ENCODE data around the gene CGAS. TPM values are rescaled to one million over a fixed set of nuclear protein-coding genes. Genes with fewer than 3 reads are reported as not detected.

The CGAS gene
- total and polyA plus RNA-seq, 2 of the 4 experiments (the other 2 are of a cell fraction) = 1.5 to 1.6 TPM

- Histone ChIP-seq H3K56ac (ENCODE audit: extremely low read depth, insufficient read depth, low read length) (no peak overlapping the region), H3K9me1 (ENCODE audit: insufficient read depth, low read length) (no peaks in the 10 kb centered on the region; the same call in 1 of the 2 replicates), H4K20me1 (ENCODE audit: insufficient read depth, low read length) (no peaks in the 10 kb centered on the region), H3K27ac (ENCODE audit: insufficient read depth, low read length) (no peak overlapping the region), H3K4me2 (ENCODE audit: low read depth, low read length) (no peak overlapping the region), H3K27me3 (ENCODE audit: control insufficient read depth, insufficient read depth, low read length) (no peaks in the 10 kb centered on the region), H3K9me3 (ENCODE audit: control insufficient read depth, insufficient read depth, low read length) (no peaks in the 10 kb centered on the region), H2AK9ac (replicated peaks; ENCODE audit: low read depth, low read length, poor library complexity) (no peak overlapping the region), H2AFZ (replicated peaks; ENCODE audit: low read length, poor library complexity) (no peak overlapping the region), H2AK5ac (ENCODE audit: low read depth, low read length) (no peak overlapping the region), H3K14ac (replicated peaks; ENCODE audit: low read depth, low read length) (no peak overlapping the region), H4K5ac (ENCODE audit: low read depth, low read length) (no peak overlapping the region), H2BK120ac (ENCODE audit: low read depth, low read length) (no peak overlapping the region), H3K4ac (ENCODE audit: low read depth, low read length) (no peak overlapping the region), H3K23ac (ENCODE audit: low read depth, low read length) (no peak overlapping the region), H3K79me1 (ENCODE audit: low read depth in 1 of 2, low read length in 2 of 2) (no peaks in the 10 kb centered on the region), H3K9ac (ENCODE audit: low read depth, low read length) (no peak overlapping the region), H3K4me3 (ENCODE audit: insufficient read depth, low read depth, low read length) (no peak overlapping the region), H2BK5ac (ENCODE audit: low read depth, low read length, poor library complexity, severe bottlenecking) (no peak overlapping the region), H4K91ac (ENCODE audit: insufficient read depth, low read depth, low read length) (no peak overlapping the region), H4K8ac (ENCODE audit: low read depth in 2 of 2, low read length in 2 of 2) (no peak overlapping the region), H3K36me3 (ENCODE audit: control insufficient read depth, insufficient read depth, low read length) (no peaks in the 10 kb centered on the region), H3K4me1 (ENCODE audit: control insufficient read depth, insufficient read depth, low read length) (no peaks in the 10 kb centered on the region), H2BK20ac (ENCODE audit: low read depth, low read length) (no peak overlapping the region), H3K18ac (ENCODE audit: low read depth, low read length) (no peak overlapping the region), H2BK15ac (ENCODE audit: low read depth, low read length) (no peak overlapping the region)
- in situ Hi-C loops (cut with MboI; ENCODE audit: low sequenced_read_pairs) (no loop called here), dilution Hi-C loops (cut with HindIII; ENCODE audit: low sequenced_read_pairs, unreplicated experiment) (no loop called here), intact Hi-C loops (cut with micrococcal nuclease) (no loop called here)
- ChIA-PET CTCF (interaction anchor here (2.1 kb wide), 1 partner anchor 12 kb away, joined by 4 read pairs; no protein-coding TSS in a partner anchor), POLR2A (ENCODE audit: unreplicated experiment) (no interaction called here)
- BruUV-seq (replicated peaks) = no TSS peak
- no peak for TF ChIP-seq CHD1 (IDR thresholded peaks at IDR 0.05; ENCODE audit: low read depth, low read length)
- no peak for TF ChIP-seq SMC3 (IDR thresholded peaks at IDR 0.05; ENCODE audit: low read depth, low read length)
- no peak for TF ChIP-seq CTCF (conservative IDR thresholded peaks at IDR 0.05; ENCODE audit: low read depth, low read length)
- TF ChIP-seq USF2 (IDR thresholded peaks at IDR 0.05; ENCODE audit: low read depth, low read length) = no peak
- no peak for TF ChIP-seq CEBPB (IDR thresholded peaks at IDR 0.05; ENCODE audit: low read depth, low read length)
- no peak for TF ChIP-seq MXI1 (IDR thresholded peaks at IDR 0.05; ENCODE audit: borderline replicate concordance, low read depth, low read length)
- no peak for TF ChIP-seq MAZ (IDR thresholded peaks at IDR 0.05; ENCODE audit: borderline replicate concordance, low read depth, low read length)
- TF ChIP-seq FOS (IDR thresholded peaks at IDR 0.05; ENCODE audit: low read depth, low read length) = no peak
- TF ChIP-seq NFE2L2 (IDR thresholded peaks at IDR 0.05; ENCODE audit: low read depth, low read length) = no peak
- TF ChIP-seq BHLHE40 (IDR thresholded peaks at IDR 0.05; ENCODE audit: low read depth, low read length) = no peak
- TF ChIP-seq RFX5 (IDR thresholded peaks at IDR 0.05; ENCODE audit: low read depth, low read length) = no peak
- no peak for TF ChIP-seq POLR2A (IDR thresholded peaks at IDR 0.05; ENCODE audit: low read depth, low read length)
- no peak for TF ChIP-seq MAFK (IDR thresholded peaks at IDR 0.05; ENCODE audit: low read depth, low read length)
- no peak for TF ChIP-seq RAD21 (IDR thresholded peaks at IDR 0.05; ENCODE audit: low read length)
- TF ChIP-seq ELK1 (IDR thresholded peaks at IDR 0.05; ENCODE audit: borderline replicate concordance, low read depth, low read length) = no peak
- no peak for TF ChIP-seq RCOR1 (IDR thresholded peaks at IDR 0.05; ENCODE audit: insufficient replicate concordance, low read length)
- DNase-seq (no peak), ATAC-seq (ENCODE audit: low read depth) (no peak)
Measured at GRCh38 chr6:73400656-73401055, 51.4 kb downstream of the CGAS start.

Data from IMR-90 (cell line).